ENCODE data around the gene USH2A.
"Not testable (repeated sequence)": the region's sequence is repeated elsewhere in the genome, so short reads cannot be mapped to it uniquely, and the experiment has no call there.

Gene USH2A

GRCh38 chr1:216173376-216173995 is 249.8 kb downstream of the USH2A start:
- Mint-ChIP-seq H3K27ac (no peak overlapping the region), H3K9me3 (no peaks in the 10 kb centered on the region), H3K4me3 (no peak overlapping the region), H3K27me3 (no peaks in the 10 kb centered on the region), H3K4me1 (no peaks in the 10 kb centered on the region)
- DNase-seq (no peak), ATAC-seq (no peak)

DNA sequence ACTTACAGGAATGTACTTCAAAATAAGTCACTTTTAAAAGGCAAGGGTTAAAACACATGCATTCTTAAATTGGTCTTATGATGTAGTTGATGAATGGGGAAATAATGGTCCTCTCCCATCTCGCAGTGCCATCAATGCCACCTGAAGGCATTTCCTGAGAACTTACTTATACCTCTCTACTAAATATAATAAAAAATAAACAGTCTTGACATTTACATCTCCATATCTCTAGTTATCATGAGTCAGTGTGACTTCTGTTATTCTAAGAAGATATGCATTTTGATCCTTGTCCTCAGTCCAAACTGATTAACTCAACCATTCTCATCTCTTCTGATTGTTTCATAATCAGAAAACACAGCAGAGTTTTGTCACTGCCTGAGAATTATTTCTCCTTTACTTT is 253.9 kb downstream of the USH2A start:
- ATAC-seq (no peak), DNase-seq (no peak)
- Mint-ChIP-seq H3K27me3 (no peaks in the 10 kb centered on the region), H3K27ac (no peak overlapping the region), H3K4me3 (no peak overlapping the region), H3K9me3 (peaks cover 0 to 14% of the 10 kb centered on the region in 2 donors), H3K4me1 (no peaks in the 10 kb centered on the region)

DNA sequence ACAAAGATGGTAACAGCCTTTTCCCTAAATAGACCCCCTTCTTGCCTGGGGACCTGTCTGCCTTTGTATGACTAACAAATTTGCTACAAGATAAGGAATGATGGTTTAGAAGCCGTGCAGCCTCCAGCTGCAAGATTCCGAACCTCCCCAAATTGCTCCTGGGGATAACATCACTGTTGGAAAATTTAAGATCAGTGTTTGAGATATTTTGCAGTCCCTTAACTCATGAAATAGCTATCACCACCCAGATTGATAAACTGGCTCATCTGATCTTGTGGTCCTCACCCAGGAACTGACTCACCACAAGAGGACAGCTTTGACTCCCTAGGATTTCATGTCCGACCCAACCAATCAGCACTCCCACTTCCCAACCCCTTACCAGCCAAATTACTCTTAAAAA is 254.7 kb downstream of the USH2A start:
- DNase-seq (no peak), ATAC-seq (no peak)
- H3K4me3 Mint-ChIP-seq: no peak overlapping the region
- H3K4me1 Mint-ChIP-seq: no peaks in the 10 kb centered on the region
- H3K27me3 Mint-ChIP-seq: no peaks in the 10 kb centered on the region
- H3K9me3 Mint-ChIP-seq: peaks cover 0 to 14% of the 10 kb centered on the region in 2 donors
- H3K27ac Mint-ChIP-seq: no peak overlapping the region

DNA sequence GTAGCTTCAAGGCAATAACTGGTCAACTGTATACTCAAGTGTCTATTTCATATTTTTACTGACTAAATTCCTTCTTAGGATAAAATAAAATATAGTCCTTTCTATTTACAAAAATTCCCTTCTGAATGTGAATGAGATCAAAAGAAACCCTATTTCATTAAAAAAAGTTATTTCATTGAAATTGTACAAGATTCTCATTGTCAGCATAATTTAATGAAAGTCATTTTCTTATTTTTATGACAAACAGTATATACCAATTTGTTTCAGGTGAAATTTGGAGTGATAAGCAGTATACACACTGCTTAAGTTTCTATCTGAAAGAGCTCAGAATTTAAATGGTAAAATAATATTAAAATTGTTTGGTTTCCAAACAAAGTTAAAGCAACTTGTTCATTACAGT is 269.2 kb downstream of the USH2A start:
- Mint-ChIP-seq H3K4me1 (no peaks in the 10 kb centered on the region), H3K27me3 (no peaks in the 10 kb centered on the region), H3K9me3 (peaks cover 7 to 39% of the 10 kb centered on the region in 2 donors), H3K4me3 (no peak overlapping the region), H3K27ac (no peak overlapping the region)
- DNase-seq: no peak
- no peak for ATAC-seq

- Mint-ChIP-seq H3K27ac (no peak overlapping the region), H3K27me3 (no peaks in the 10 kb centered on the region)
Measured at GRCh38 chr1:216153130-216153529, 270.1 kb downstream of the USH2A start.

GRCh38 chr1:216145451-216146018 is 277.7 kb downstream of the USH2A start:
- DNase-seq, H3K27me3 Mint-ChIP-seq, H3K4me1 Mint-ChIP-seq, ATAC-seq, H3K27ac Mint-ChIP-seq, H3K4me3 Mint-ChIP-seq: not testable (repeated sequence)
- peaks cover 11 to 50% of the 10 kb centered on the region in 2 donors for H3K9me3 Mint-ChIP-seq

More at GRCh38 chr1:216153130-216153529, 270.1 kb downstream of the USH2A start:
- Mint-ChIP-seq H3K4me1 (no peaks in the 10 kb centered on the region), H3K9me3 (peaks cover 11 to 48% of the 10 kb centered on the region in 2 donors), H3K4me3 (no peak overlapping the region)
- DNase-seq: no peak
- ATAC-seq: no peak

GRCh38 chr1:216144661-216145450 is 278.4 kb downstream of the USH2A start:
- Mint-ChIP-seq H3K4me1 (no peaks in the 10 kb centered on the region), H3K27ac (no peak overlapping the region), H3K27me3 (no peaks in the 10 kb centered on the region), H3K4me3 (no peak overlapping the region), H3K9me3 (peaks cover 9 to 43% of the 10 kb centered on the region in 2 donors)
- ATAC-seq (no peak), DNase-seq (no peak)

DNA sequence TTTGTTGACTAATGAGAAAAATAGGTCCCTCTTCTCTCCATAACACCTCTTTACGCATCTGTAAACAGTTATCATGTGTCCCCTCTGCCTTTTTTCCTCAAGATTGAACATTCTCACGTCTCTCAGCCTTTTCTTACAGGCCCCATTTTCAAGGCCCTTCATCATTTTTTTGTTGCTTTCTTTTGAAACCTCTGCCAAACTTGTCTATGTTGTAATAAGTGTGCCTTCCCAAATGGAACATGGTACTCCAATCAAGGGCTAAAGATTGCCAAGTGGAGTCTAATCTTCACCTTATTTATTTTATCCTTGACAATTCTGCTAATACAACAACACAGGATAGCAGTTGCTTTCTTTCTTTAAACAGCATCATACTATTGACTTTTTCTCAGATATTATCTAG is 280.3 kb downstream of the USH2A start:
- no peak for ATAC-seq
- Mint-ChIP-seq H3K27ac (peak overlapping the region in 1 of 2 donors; percentile 46), H3K27me3 (no peaks in the 10 kb centered on the region), H3K4me1 (no peaks in the 10 kb centered on the region), H3K4me3 (no peak overlapping the region), H3K9me3 (peaks cover 4 to 24% of the 10 kb centered on the region in 2 donors)
- no peak for DNase-seq

DNA sequence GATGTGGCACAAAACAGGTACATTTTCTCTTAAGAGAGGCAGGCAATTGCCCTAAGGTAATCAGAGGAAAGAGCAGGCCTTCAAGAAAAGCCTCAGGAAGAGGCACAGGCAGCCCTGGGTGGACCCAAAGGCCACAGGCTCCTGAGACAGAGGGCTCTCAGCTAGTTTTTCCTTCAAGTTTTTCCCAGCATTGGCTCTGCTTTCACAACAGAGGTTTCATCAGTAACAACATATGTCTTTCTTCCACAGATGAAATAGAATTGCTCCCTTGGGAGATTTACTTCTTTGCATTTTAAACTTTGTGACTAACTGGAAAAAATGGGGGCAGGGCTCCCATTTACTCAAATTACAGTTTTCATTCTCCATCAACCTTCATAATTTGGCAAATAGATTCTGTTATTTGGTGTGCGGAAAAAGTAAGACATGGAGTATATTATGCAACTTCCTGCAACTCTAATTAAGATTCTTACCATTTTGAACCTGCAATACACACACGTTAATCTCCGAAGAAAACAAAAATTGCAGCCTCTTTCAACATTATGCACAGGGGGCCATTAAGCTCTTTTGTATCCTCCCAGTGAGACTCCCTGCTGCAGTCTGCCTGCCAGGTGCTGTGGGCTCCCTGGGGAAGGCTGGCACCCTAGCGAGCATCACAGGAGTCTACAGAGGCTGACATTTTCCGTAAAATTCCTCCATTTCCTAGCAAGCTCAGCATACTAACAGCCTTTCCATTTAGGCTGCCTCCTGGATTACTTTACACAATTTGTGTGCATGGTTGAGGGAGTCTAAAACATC is 282.3 kb downstream of the USH2A start:
- ATAC-seq: no peak
- Mint-ChIP-seq H3K4me1 (no peaks in the 10 kb centered on the region), H3K27me3 (no peaks in the 10 kb centered on the region), H3K9me3 (peaks cover 0 to 13% of the 10 kb centered on the region in 2 donors), H3K27ac (no peak overlapping the region), H3K4me3 (no peak overlapping the region)
- DNase-seq: no peak

DNA sequence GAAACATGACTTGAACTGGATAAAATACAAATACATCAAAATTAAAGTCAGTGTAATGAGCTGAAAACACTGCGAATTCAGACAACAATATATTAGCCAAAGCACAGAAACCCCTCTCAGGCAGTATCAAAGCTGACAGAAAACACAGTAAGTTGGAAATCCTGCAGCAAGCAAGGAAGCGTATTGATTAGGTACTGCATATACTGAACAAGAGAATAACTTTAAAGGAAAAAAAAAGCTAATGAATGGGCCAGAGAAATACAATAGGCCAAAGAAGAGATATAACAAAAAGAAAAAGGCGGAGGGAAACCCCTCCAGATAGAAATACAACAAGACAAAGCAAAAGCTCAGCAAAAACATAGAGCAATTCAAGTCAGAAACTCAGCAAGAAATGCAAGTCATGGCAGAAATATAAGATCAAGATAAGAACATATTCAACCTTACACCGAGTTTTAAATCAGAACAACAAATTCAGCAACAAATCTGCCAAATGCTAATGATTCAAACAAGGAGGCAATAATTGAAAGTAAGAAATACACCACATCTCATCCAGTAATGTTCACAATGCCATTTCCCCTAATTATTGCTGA is 299.0 kb downstream of the USH2A start:
- DNase-seq (no peak), ATAC-seq (no peak)
- no peaks in the 10 kb centered on the region for H3K4me1 Mint-ChIP-seq
- H3K9me3 Mint-ChIP-seq: peaks cover 8 to 21% of the 10 kb centered on the region in 2 donors
- H3K27ac Mint-ChIP-seq: no peak overlapping the region
- no peak overlapping the region for H3K4me3 Mint-ChIP-seq
- H3K27me3 Mint-ChIP-seq: no peaks in the 10 kb centered on the region

DNA sequence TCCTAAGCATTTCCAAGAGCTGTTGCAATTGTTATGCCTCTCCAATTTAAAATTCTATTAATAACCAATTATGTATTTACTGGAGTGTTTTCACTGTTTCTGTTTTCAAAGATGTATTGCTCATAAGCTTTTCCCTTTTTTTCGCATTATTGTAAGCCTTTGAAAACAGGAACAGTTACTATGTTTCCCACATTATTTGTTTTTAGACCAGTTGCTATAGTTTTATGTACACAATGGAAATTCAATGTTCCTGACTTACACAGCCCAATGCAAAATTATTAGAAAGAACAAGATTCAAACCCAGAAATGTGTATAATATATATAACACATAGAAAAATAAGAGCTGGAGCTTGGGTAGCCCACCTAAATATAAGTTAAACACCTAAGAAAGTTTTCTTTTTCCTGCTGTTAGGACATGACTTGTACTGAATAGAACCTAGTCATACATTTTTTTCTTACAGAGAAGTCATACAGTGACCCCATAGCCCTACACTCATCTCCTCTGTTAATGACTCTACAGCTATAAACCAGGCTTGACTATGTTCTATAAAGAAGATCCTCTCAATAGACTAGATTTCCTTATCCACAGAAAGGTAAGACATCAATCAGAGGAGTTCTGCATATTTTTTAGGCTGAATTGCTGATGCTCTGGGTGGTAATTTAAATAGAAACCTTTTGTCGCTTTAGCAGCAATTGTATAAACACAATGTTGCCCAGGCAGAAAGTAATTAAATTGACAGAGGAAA is 299.6 kb downstream of the USH2A start:
- DNase-seq: no peak
- no peaks in the 10 kb centered on the region for H3K27me3 Mint-ChIP-seq
- peaks cover 8 to 21% of the 10 kb centered on the region in 2 donors for H3K9me3 Mint-ChIP-seq
- no peaks in the 10 kb centered on the region for H3K4me1 Mint-ChIP-seq
- H3K4me3 Mint-ChIP-seq: no peak overlapping the region
- no peak overlapping the region for H3K27ac Mint-ChIP-seq
- ATAC-seq: no peak

- no peak for ATAC-seq
- H3K4me3 Mint-ChIP-seq: no peak overlapping the region
- H3K27ac Mint-ChIP-seq: no peak overlapping the region
- DNase-seq: no peak
- no peaks in the 10 kb centered on the region for H3K27me3 Mint-ChIP-seq
- H3K4me1 Mint-ChIP-seq: no peaks in the 10 kb centered on the region
- peaks cover 0 to 16% of the 10 kb centered on the region in 2 donors for H3K9me3 Mint-ChIP-seq
Measured at GRCh38 chr1:216119600-216119999, 303.6 kb downstream of the USH2A start.

DNA sequence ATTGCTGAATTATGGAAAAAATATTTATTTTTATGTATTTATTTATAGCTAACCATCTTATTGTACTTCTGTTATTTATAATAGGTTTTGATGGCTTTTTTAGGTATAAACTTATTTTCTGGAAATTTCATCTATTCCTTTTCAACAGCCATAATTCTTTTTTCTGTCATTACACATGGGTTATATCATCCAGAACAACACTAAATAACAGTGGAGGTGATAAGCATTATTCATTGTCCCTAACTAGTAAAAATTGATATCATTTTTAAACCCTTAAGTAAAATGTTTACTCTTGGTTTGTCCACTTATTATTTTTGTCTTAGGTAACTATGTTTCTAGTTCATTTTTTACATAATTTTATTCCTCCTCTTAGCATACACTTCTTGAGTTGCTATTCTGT is 309.1 kb downstream of the USH2A start:
- H3K27ac Mint-ChIP-seq: no peak overlapping the region
- DNase-seq: no peak

GRCh38 chr1:216113181-216113580 is 310.1 kb downstream of the USH2A start:
- DNase-seq: no peak
- no peak for ATAC-seq
- H3K27me3 Mint-ChIP-seq: no peaks in the 10 kb centered on the region
- no peak overlapping the region for H3K27ac Mint-ChIP-seq
- no peaks in the 10 kb centered on the region for H3K9me3 Mint-ChIP-seq
- no peak overlapping the region for H3K4me3 Mint-ChIP-seq
- no peaks in the 10 kb centered on the region for H3K4me1 Mint-ChIP-seq

More for the DNA sequence above, 309.1 kb downstream of the USH2A start:
- no peak for ATAC-seq
- Mint-ChIP-seq H3K4me3 (no peak overlapping the region), H3K27me3 (no peaks in the 10 kb centered on the region), H3K9me3 (no peaks in the 10 kb centered on the region), H3K4me1 (no peaks in the 10 kb centered on the region)

- no peak overlapping the region for H3K27ac Mint-ChIP-seq
- H3K4me3 Mint-ChIP-seq: no peak overlapping the region
- H3K4me1 Mint-ChIP-seq: no peaks in the 10 kb centered on the region
- DNase-seq (no peak), ATAC-seq (no peak)
- H3K9me3 Mint-ChIP-seq: no peaks in the 10 kb centered on the region
- H3K27me3 Mint-ChIP-seq: no peaks in the 10 kb centered on the region
Measured at GRCh38 chr1:216111842-216112241, 311.4 kb downstream of the USH2A start.

All from stimulated activated naive CD8-positive, alpha-beta T cell treated with anti-CD3 and anti-CD28 coated beads, Interleukin-15, amount 100 ng/mL, for 72 hours (primary cell).